ENCODE results near the gene CTTNBP2NL.
"Not testable (repeated sequence)": the region's sequence is repeated elsewhere in the genome, so short reads cannot be mapped to it uniquely, and the experiment has no call there.

Gene CTTNBP2NL

DNA sequence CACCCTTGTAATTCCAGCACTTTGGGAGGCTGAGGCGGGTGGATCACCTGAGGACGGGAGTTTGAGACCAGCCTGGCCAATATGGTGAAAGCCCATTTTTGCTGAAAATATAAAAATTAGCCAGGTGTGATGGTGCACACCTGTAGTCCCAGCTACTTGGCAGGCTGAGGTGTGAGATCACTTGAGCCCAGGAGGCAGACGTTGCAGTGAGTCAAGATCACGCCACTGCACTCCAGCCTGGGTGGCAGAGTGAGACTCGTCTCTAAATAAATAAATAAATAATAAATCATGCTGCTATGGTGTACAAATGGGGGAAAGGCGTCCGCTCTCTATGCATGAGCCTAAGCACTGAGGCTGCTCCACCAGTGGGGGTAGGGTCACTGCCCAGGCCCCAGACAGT lies 74.3 kb downstream of the CTTNBP2NL start:
- DNase-seq: not testable (repeated sequence)

DNA sequence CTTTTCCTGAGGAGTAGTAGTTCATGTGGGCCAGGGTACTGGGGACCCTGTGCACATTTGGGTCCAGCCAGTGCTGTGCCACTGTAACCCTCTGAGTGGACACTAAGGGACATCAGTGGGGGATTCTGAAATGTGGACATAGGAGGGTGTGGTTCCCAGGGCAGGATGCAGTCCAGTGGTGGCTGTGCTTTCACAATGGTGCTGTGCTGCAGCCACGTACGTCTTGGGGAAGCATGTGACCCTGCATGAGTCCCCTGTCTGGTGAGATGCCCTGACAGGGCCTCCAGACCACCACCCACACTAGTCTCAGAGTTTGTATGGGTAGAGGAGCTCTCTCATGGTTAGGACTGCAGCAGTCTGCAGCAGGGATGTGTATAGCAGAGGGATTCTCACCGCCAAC lies 75.0 kb downstream of the CTTNBP2NL start:
- DNase-seq: no peak

DNA sequence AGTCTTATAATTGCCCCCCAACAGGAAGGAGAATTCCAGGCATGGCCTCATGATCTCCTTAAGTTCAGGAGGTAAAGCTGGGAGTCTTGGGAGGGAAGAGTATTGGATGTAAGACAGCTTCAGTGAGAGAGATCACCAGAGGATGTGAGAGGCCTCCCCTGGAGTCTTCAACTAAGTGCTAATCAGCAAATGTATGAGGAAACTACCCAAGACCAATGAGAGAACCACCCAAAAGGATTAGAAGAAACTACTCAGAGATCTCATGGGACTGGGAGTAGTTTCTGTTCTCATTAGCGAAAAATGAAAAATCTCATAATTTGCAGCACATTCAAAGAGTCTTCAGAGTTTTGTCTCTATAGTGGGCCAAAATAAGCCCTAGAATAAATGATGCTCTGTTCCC lies 76.1 kb downstream of the CTTNBP2NL start:
- DNase-seq: no peak

DNA sequence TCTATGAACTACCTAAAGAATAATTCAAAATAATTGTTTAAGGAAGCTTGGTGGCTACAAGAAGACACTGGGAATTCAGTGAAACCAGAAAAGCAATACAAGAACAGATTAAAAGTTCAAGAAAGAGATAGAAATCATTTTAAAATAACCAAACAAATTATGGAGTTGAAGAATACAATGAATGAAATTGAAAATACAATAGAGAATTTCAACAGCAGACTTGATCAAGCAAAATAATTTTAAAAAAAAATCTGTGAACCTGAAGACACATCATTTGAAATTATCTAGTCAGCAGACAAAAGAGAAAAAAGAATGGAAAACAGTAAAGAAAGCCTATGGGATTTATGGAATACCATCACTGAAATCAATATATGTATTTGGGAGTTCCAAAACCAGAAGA lies 81.5 kb downstream of the CTTNBP2NL start:
- DNase-seq: no peak

DNA sequence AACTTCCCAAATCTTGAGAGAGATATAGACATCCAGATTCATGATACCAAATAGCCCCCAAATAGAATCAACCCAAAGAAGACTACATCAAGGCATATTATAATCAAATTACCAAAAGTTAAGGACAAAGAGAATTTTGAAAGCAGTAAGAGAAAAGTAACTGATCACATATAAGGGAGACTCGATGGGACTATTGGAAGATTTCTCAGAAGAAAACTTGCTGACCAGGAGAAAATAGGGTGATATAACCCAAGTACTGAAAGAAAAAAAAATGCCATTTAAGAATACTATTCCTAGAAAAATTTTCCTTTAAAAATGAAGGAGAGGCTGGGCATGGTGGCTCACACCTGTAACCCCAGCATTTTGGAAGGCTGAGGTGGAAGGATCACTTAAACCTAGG lies 82.3 kb downstream of the CTTNBP2NL start:
- no peak for DNase-seq

DNA sequence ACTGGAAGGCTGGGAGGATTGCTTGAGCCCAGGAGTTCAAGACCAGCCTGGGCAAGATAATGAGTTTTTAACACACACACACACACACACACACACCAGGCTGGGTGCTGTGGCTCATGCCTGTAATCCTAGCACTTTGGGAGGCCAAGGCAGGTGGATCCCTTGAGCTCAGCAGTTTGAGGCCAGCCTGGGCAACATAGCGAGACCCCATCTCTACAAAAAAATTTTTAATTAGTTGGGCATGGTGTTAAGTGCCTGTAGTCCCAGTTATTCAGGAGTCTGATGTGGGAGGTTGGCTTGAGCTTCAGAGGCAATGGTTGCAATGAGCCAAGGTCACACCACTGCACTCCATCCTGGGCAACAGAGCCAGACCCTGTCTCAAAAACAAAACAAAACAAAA lies 90.0 kb downstream of the CTTNBP2NL start:
- not testable (repeated sequence) for DNase-seq

DNA sequence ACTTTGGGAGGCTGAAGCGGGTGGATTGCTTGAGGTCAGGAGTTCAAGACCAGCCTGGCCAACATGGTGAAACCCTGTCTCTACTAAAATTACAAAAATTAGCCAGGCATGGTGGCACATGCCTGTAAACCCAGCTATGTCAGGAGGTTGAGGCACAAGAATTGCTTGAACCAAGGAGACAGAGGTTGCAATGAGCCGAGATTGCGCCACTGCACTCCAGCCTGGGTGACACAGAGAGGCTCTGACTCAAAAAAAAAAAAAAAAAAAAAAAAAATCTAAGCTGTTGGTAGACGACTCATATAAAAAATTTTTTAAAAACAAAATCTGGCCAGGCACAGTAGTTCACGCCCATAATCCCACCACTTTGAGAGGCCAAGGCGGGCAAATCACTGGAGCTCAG lies 91.7 kb downstream of the CTTNBP2NL start:
- not testable (repeated sequence) for DNase-seq

DNA sequence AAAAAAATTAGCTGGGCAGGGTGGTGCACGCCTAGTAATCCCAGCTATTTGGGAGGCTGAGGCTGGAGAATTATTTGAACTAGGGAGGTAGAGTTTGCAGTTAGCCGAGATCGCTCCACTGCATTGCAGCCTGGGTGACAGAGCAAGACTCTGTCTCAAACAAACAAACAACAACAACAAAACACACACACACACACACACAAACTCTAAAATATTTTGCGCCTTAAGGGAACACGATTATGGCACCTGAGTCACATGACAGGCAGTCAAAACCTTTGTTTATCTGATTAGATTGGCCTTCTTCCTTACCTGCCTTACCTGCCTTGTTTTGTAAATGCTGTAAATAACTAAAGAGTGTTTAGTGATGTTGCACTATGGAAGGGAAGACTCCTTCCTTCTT lies 92.1 kb downstream of the CTTNBP2NL start:
- no peak for DNase-seq

DNA sequence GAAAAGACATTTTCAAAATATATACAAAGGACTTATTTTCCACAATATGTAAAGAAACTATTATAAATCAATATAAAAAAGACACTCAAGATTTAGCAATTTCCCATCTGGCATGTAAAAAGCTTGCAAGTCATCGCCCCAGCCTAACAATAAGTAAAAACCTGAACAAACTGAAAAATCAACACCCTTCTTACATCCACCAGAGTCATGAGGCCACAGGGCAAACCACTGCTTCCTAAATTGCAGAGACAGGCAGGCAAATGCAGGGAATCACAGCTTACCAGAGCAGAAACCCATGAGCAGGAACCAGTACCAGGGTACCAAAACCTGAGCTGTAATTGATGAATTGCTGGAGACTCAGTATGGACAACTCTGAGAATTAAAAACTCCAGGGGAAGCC lies 96.1 kb downstream of the CTTNBP2NL start:
- DNase-seq: no peak

DNA sequence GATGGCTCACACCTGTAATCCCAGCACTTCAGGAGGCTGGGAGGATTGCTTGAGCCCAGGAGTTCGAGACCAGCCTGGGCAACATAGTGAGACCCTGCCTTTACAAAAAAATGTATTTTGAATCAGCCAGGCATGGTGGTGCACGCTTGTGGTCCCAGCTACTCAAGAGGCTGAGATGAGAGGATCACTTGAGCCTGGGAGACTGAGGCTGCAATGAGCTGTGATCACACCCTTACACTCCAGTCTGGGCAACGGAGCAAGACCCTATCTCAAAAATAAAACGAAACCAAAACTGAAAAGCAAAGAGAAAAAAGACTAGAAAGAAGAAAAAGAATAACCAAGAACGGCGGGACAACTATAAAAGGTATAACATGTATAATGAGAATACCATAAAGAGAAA lies 97.3 kb downstream of the CTTNBP2NL start:
- no peak for DNase-seq

DNA sequence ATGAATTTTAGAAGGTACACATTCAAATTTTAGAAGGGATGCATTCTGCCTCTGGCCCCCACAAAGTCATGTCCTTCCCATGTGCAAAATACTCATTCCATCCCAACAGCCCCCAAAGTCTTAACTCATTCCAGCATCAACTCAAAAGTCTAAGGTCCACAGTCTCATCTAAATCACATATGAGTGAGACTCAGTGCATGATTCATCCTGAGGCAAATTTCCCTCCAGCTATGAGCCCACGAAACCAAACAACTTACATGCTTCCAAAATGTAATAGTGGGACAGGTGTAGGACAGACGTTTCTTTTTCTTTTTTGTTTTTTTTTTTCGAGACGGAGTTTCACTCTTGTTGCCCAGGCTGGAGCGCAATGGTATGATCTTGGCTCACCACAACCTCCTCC lies 100.3 kb downstream of the CTTNBP2NL start:
- DNase-seq: no peak

DNA sequence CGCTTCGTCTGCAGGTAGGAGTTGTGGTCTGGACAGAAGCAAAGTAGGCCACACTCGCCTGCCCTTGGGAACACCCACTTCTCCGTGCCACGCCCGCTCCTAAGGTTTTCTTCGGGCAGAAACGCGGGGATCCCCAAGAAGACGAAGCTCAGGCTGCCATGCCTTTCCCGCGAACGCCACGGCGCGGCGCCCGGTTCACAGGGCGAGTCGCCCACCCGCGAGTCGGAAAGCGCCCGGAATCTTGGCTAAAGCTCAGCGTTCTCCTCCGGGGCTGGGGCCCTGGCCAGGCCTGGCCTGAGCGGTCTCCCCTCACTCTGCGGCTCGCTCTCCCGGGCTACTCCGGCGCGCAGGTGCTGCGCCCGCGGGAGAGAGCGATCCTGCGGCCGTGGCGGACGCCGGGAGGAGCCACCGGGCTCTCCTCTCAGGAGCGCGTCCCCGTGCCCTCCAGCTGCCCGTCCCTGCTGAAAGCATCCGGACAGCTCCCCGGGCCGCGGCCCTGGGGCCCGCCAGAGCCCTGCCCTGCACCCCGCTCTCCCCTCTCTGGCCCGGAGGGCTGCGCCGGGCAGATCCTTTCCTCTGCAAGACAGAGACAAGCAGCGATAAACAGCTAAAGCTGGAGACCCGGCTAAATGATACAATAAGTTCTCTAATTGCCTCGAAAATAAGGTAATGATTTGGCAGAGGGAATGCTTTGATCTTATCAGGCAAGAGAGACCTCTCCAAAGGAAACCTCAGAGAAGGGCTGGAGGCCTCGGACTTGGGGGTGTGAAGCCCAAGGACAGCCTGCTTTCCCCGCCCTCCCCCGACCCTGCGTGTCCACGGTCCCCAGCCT lies 106.0 kb downstream of the CTTNBP2NL start:
- DNase-seq: no peak

DNA sequence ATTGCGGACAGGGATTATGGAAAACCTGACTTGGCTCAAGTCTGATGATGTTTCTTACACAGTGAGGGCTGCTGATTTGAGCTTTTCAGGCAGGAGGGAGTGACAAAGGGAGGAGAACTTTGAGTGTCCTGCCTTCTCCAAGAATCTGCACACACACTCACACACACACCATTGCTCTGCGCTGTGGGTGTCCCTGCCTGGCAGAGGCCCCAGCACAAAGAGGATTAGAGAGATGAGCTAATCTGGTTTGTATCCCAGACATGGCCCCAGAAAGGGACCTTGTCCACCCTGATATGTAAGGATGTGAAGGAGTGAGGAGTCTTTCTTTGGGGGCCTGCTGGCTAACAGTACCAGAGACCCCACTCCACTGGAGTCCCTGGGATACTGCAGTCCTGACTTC lies 106.8 kb downstream of the CTTNBP2NL start:
- no peak for DNase-seq

DNA sequence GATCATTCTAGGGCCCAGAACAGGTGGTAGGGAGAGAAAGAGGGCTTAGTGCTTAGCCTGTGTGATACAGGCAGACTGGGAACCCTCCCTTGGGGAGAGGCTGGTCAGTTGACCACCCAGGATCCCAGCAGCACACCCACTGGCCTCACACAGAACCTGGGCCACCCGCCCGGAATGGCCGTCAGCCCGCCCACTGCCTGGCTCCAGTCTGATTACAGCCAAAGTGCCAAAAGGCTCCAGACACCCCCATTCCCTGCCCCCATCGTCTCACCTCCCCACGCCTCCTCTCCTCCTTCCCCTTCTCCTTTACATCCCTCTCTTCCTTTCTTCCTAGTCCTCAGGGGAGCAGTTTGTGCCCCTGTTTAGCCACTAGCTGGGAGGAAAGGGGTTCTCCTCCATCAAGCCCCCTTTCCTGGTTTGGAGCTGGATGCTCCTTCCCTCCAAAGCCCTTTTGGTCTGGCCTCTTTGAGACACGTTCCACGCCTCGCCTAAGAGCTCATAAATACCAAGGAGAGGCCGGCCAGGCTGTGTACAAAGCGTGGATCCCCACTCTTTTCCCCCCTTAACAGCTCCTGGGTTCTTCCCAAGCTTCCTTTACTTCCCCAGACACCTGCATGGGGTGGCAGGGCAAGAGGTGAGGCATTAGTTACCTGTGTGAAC lies 108.1 kb downstream of the CTTNBP2NL start:
- no peak for DNase-seq

DNA sequence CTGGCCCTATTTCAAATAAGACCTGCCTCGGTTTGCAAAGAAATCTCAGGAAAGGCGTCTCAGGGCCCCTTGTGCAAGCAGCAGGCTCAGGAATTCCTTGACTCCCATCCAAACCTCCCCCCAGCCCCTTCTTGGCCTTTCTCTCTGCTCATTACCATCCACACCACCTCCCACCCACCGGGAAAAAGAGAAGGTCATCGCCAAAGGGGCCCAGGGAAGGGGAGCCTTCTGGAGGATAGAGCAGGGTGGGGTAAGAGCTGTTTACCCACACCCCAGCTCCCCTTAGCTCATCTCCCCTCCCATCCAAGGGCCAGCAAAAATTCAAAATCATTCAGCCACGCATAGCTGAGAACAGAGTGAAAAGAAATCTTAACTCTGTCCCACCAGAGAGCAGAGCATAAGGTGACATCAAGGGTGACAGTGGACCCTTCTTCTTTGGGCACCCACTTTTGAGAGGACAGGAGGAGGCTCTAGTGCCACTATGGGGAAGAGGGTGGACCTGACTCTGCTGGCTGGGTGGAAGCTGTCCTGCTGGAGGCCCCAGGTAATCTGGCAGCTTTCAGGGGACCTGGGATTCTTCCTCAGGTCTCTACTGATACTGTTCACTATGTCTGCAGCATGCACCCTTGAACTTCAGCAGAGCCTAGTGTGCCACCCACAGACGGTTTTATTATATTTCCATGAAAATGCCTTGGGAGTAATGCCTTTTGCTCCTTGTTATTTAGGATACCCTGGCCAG lies 108.8 kb downstream of the CTTNBP2NL start:
- DNase-seq: no peak

DNA sequence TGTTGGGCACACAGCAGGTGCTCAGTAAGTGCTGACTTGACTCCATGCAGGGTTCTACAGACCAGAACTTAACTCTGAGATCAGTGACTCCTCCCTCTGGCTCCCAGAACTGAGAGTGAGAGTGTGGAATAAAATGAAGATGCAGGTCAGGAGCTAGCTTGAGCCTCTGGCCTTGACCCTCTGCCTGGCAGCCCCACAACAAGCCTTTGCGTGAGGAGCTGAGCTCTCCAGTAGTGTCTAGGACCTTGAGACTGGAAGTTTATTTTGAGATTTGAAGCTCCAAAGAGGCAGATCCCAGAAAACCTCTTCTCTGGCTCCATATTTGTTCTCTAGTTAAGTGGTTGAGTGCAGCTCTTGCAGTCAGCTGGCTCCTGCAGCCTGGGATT lies 109.4 kb downstream of the CTTNBP2NL start:
- no peak for DNase-seq

DNA sequence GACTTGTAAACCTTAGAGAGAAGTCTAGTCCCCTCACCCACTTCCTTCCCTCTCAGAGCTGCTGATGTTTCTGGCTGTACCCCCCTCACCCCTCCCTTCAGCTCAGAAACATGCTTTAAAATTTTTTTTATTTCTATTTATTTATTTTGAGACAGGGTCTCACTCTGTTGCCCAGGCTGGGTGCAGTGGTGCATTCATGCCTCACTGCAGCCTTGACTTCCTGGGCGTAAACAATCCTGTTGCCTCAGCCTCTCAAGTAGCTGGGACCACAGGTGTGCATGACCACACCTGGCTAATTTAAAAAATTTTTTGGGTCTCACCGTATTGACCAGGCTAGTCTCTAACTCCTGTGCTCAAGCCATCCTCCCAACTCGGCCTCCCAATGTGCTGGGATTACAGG lies 109.9 kb downstream of the CTTNBP2NL start:
- no peak for DNase-seq

DNA sequence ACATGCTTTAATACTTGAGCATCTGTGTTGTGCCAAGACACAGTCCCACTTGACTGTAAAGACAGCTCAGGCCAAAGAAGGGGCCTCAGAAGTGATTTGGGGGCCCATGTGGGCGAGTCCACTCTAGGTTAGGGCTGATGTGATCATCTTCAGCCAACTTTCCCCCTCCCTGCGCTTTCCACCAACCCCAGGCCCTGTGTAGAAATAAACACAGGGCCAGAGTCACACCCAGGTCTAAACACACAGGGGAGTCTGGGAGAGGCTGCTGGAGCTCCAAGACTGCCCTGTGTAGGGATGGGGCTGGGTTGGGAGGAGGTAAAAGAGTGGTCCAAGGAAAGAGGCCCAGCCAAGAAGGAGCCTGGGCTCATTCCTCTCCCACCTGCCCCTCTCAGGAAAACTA lies 110.3 kb downstream of the CTTNBP2NL start:
- no peak for DNase-seq

DNA sequence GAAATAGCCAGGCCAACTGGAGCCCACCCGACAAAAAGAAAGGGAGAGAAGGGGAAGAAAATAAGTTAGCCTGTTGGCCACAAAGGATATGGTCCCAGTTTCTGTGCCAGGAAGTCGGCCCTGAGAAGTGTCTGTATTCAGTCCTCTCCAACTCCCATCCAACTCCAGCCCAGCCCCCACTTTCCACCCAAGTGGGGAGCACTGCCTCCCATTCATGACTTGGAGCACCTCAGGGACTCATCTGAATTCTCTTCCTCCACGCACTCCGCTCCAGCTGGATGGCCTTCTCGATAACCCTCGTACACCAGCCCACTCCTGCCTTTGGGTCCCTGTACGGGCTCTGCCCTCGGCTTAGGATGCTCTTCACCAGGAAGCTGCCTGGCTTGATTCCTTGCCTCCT lies 110.7 kb downstream of the CTTNBP2NL start:
- no peak for DNase-seq

DNA sequence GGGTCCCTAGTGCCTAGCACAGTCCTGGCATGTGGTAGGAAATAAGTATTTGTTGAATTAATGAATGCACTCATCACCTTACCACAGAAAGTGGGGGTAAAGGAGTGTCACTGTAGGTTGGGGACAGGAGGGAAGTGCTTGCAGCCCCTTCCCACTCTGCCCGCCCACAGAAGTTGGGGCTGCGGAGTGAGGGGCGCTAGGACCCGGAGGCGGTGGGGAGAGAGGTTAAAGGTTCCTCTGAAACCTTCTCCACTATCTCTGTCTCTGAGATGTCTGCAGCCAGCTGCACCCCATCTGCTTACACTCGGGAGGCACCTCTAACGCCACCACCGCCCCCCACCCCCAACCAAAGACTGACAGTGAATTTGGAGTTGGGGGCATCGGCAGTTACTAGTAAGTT lies 111.3 kb downstream of the CTTNBP2NL start:
- DNase-seq: no peak

DNA sequence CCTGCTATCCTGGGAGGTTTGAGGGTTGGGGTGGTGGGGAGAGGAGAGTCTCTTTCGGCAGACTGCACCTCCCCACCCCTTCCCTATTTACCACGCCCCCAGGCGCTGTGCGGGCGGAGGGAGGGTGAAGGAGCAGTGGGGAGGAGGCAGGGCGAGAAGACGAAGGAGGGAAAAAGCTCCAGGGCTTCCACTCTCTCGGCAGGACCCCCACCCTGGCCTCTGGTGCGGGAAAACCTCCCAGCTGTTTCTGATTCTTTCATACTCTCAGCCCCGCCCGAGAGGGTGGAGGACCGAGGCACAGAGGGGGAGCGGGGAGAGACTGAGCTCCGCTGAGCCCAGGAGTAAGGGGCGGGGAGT lies 111.9 kb downstream of the CTTNBP2NL start:
- DNase-seq: no peak

DNA sequence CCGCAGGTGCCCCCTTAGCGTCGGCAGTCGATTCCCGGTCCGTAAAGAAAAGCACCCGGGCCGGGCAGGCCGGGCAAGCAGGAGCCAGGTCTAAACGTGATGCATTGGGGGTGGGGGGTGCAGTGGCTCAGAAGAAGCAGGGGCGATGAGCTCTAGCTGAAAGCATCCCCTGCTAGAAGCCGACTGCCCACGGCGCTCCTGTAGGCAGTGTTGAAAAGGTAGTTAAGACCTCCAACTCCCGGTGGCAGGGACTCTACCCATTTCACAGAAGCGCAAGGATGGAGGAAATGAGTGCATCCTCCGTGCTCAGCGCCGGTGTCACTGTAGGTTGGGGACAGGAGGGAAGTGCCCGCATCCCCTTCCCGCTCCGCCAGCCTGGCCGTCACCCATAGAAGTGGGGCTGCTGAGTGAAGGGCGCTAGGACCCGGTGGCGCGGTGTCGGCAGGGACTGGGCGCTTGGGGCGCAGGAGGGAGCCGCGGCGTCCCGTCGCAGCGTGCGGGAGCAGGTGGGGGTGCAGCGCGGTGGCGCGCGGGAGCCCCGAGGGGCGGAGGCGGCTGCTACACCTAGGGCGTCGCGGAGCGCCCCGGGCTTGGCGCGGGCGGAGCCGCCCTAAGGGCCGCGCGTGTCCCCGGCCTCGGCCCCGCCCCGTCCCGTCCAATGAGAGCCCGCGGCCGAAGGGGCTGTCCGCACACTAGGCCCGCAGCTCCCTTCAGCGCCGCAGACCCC lies 112.4 kb downstream of the CTTNBP2NL start, which contains the start of gene WNT2B:
Gene WNT2B (plus strand): TSS at position 688 of the 727 bp plus-strand sequence. CDS start 298 bp downstream, outside the sequence.
- no peak for DNase-seq

DNA sequence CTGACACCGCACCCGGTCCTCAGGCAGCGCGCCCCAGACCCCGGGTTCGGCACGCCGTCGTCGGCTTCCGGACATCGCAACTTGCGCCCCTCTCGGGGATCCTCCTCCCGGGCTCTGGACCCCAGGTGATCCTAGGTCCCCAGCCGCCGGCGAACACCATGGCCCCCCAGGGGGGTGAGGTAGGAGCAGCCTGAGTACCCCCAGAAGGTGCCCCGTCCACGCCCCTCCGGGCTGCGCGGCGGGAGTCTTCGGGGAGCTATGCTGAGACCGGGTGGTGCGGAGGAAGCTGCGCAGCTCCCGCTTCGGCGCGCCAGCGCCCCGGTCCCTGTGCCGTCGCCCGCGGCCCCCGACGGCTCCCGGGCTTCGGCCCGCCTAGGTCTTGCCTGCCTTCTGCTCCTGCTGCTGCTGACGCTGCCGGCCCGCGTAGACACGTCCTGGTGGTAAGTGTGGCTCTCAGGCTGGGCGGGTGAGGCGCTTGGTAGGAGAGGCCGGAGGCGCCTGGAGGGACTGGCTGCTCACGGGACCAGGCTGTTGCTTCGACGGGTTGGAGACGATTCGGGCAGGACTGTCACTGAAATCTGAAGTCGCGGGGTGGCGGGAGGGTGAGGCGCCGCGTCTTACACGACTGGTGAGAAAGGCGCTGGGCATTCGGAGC lies 113.1 kb downstream of the CTTNBP2NL start:
- DNase-seq: no peak
